GM13977 (cell line): ENCODE data around the gene TMED8.
"Not testable (repeated sequence)": the region's sequence is repeated elsewhere in the genome, so short reads cannot be mapped to it uniquely, and the experiment has no call there.

Source experiments
- DNase-seq: peaks from one replicate; pipeline ENCODE4 v3.0.0; 2012; ENCODE audit warnings: low spot score
- CTCF ChIP-seq: IDR thresholded peaks from 2 replicates; pipeline ENCODE4 v1.5.1; 2012; ENCODE audit warnings: mild to moderate bottlenecking, control low read depth; ENCODE audit not compliant: insufficient read depth; ENCODE audit errors: extremely low read depth, missing control alignments
- in situ Hi-C: fragments of 300-500 bp; cut with MboI; formaldehyde crosslinking; loops from one replicate; pipeline ENCODE4 v1.12.0; 2022; ENCODE audit warnings: low sequenced_read_pairs, low pct_unique_long_range_greater_than_20kb, mixed read lengths, inconsistent platforms; ENCODE audit not compliant: unreplicated experiment

TMED8 gene

GRCh38 chr14:77338302-77338701 lies 38.6 kb downstream of the TMED8 start:
- no peak for DNase-seq
- in situ Hi-C loops = no loop called here
- no peak for TF ChIP-seq CTCF

- TF ChIP-seq CTCF = no peak
- in situ Hi-C loops = no loop called here
These were observed 39.0 kb downstream of the TMED8 start for GRCh38 chr14:77337880-77338279.

GRCh38 chr14:77337255-77337654 lies 39.6 kb downstream of the TMED8 start:
- in situ Hi-C loops, DNase-seq: not testable (repeated sequence)

More at GRCh38 chr14:77337880-77338279, 39.0 kb downstream of the TMED8 start:
- DNase-seq = no peak

GRCh38 chr14:77335576-77335975 lies 41.3 kb downstream of the TMED8 start:
- in situ Hi-C loops = no loop called here
- no peak for DNase-seq
- TF ChIP-seq CTCF = no peak

- in situ Hi-C loops = no loop called here
- DNase-seq = no peak
- TF ChIP-seq CTCF = no peak
These were observed 47.0 kb downstream of the TMED8 start for GRCh38 chr14:77329872-77330271.

- no peak for DNase-seq
- in situ Hi-C loops = no loop called here
- TF ChIP-seq CTCF = no peak
These were observed 49.8 kb downstream of the TMED8 start for GRCh38 chr14:77327111-77327510.

- no peak for TF ChIP-seq CTCF
- in situ Hi-C loops = no loop called here
- DNase-seq = no peak
These were observed 51.2 kb downstream of the TMED8 start for GRCh38 chr14:77325746-77326094.
